Body of pancreas (tissue), 4 donors: ENCODE measurements around the gene METTL2B.

ENCODE experiments used
- POLR2A ChIP-seq, 3 donors: fragments of 450-650 bp; IDR thresholded peaks; one replicate each; pipeline ENCODE4 v1.6.1; 2016; ENCODE audit warnings: antibody characterized with exemption in 3 of 3, mild to moderate bottlenecking in 2 of 3
- TF ChIP-seq, protein P1 (sequence below), 7 experiments: fragments of 450-650 bp in 4 of 7; fragments of 200-600 bp in 3 of 7; sonication (generic) in 3 of 7; IDR thresholded peaks; one replicate each; pipeline ENCODE4 v1.5.1; 2016 to 2019; ENCODE audit warnings: antibody characterized with exemption in 7 of 7

DNA sequence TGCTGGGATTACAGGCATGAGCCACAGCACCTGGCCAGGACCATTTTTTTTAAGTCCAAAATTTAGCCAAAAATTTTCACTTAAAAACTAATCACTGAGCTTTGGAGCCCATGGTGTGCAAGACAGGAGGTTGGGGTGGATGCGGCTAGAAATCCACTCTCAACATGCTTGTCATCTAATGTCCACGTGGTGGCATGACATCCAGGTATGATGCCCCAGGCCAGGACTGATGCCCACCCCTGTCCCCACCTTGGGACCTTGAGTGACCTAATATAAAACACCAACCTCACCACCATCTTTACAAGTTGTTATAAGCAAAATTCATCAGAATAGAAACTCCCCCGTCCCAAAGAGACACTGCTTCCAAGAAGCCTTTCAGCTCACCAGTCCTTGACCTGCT, 46.3 kb upstream of the METTL2B start:
- TF ChIP-seq, protein P1, sequence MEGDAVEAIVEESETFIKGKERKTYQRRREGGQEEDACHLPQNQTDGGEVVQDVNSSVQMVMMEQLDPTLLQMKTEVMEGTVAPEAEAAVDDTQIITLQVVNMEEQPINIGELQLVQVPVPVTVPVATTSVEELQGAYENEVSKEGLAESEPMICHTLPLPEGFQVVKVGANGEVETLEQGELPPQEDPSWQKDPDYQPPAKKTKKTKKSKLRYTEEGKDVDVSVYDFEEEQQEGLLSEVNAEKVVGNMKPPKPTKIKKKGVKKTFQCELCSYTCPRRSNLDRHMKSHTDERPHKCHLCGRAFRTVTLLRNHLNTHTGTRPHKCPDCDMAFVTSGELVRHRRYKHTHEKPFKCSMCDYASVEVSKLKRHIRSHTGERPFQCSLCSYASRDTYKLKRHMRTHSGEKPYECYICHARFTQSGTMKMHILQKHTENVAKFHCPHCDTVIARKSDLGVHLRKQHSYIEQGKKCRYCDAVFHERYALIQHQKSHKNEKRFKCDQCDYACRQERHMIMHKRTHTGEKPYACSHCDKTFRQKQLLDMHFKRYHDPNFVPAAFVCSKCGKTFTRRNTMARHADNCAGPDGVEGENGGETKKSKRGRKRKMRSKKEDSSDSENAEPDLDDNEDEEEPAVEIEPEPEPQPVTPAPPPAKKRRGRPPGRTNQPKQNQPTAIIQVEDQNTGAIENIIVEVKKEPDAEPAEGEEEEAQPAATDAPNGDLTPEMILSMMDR (IDR thresholded peaks at IDR 0.05), result peak in 3 of 7 experiments; percentile 4 to 14 (median 4)
- TF ChIP-seq POLR2A (IDR thresholded peaks at IDR 0.05), result no peak
